H1 (cell line): ENCODE results near the gene YBX1. TPM values are rescaled to one million over a fixed set of nuclear protein-coding genes. Genes with fewer than 3 reads are reported as not detected.

Experiments
- CTCF ChIA-PET: fragments of 300-600 bp; sonication (Branson Sonifier 250); formaldehyde crosslinking; loops from one replicate; lab custom pipeline; 2021; ENCODE audit not compliant: partially characterized antibody; lab: Charles Lee
- POLR2A ChIA-PET: fragments of 300-600 bp; sonication (Branson Sonifier 250); formaldehyde crosslinking; loops from one replicate; lab custom pipeline; 2021; ENCODE audit warnings: inconsistent platforms; ENCODE audit not compliant: partially characterized antibody; lab: Charles Lee
- DNase-seq, 2 experiments: peaks; one replicate each; pipeline versions ENCODE4 v3.0.0 to v3.0.0-alpha.2; 2010 to 2022; ENCODE audit warnings: low spot score in 2 of 2, low read depth in 1 of 2, mixed read lengths in 1 of 2
- FAIRE-seq: peaks from 2 replicates; lab custom pipeline; 2011; peaks lifted over from hg19 to GRCh38; lab: Jason Lieb, UNC
- H2AFZ ChIP-seq: 2 replicates; pipeline ENCODE4 v1.8.1; 2012; ENCODE audit warnings: low read length, inconsistent platforms
- H2AK5ac ChIP-seq: 2 replicates; pipeline ENCODE4 v1.6.1; 2013; ENCODE audit warnings: low read depth, low read length
- H2BK120ac ChIP-seq: replicated peaks from 2 replicates; pipeline ENCODE3; 2013; ENCODE audit warnings: low read depth, low read length, inconsistent platforms
- H2BK12ac ChIP-seq: 2 replicates; pipeline ENCODE4 v1.6.1; 2013; ENCODE audit warnings: low read depth, low read length
- H2BK15ac ChIP-seq: 2 replicates; pipeline ENCODE4 v1.6.1; 2013; ENCODE audit warnings: low read length
- H2BK20ac ChIP-seq: 2 replicates; pipeline ENCODE4 v1.6.1; 2013; ENCODE audit warnings: low read length
- H2BK5ac ChIP-seq: 2 replicates; pipeline ENCODE4 v1.6.1; 2013; ENCODE audit warnings: low read depth, low read length
- H3K14ac ChIP-seq: 2 replicates; pipeline ENCODE4 v1.6.1; 2013; ENCODE audit warnings: inconsistent platforms; ENCODE audit not compliant: insufficient read length
- H3K18ac ChIP-seq: 2 replicates; pipeline ENCODE4 v1.6.1; 2013; ENCODE audit warnings: low read length; ENCODE audit errors: extremely low read depth
- H3K23ac ChIP-seq: 2 replicates; pipeline ENCODE4 v1.6.1; 2013; ENCODE audit warnings: inconsistent platforms; ENCODE audit not compliant: insufficient read length
- H3K23me2 ChIP-seq: 2 replicates; pipeline ENCODE4 v1.6.1; 2013; ENCODE audit warnings: low read depth, low read length
- H3K27ac ChIP-seq: 2 replicates; pipeline ENCODE4 v1.6.1; 2011; ENCODE audit warnings: low read depth, low read length, inconsistent platforms
- H3K27me3 ChIP-seq, 4 experiments: replicated peaks in 1 of 4; 1 replicate in 1 of 4; 2 replicates in 3 of 4; pipeline versions ENCODE4 v1.6.1 to v1.8.1; 2011 to 2013; ENCODE audit warnings: low read length in 3 of 4, mild to moderate bottlenecking in 3 of 4, inconsistent platforms in 2 of 4, mixed read lengths in 2 of 4, moderate library complexity in 1 of 4; ENCODE audit not compliant: control insufficient read depth in 3 of 4, insufficient read depth in 3 of 4; ENCODE audit errors: extremely low read depth in 1 of 4
- H3K36me3 ChIP-seq, 4 experiments: 2 replicates each; pipeline versions ENCODE4 v1.6.1 to v1.8.1; 2011 to 2013; ENCODE audit warnings: mild to moderate bottlenecking in 4 of 4, low read length in 3 of 4, moderate library complexity in 2 of 4, control low read depth in 1 of 4, inconsistent platforms in 1 of 4; ENCODE audit not compliant: insufficient read depth in 4 of 4, control insufficient read depth in 2 of 4
- H3K4ac ChIP-seq: replicated peaks from 2 replicates; pipeline ENCODE3; 2013; ENCODE audit warnings: low read length, low read depth, mixed read lengths, inconsistent platforms; ENCODE audit not compliant: insufficient read length
- H3K4me1 ChIP-seq, 4 experiments: replicated peaks in 1 of 4; 1 replicate in 1 of 4; 2 replicates in 3 of 4; pipeline versions ENCODE4 v1.6.1 to v1.8.1; 2011 to 2013; ENCODE audit warnings: low read length in 3 of 4, inconsistent platforms in 2 of 4, mixed read lengths in 1 of 4; ENCODE audit not compliant: insufficient read depth in 4 of 4, control insufficient read depth in 3 of 4
- H3K4me2 ChIP-seq, 2 experiments: 2 replicates each; pipeline versions ENCODE4 v1.6.1 to v1.8.1; 2011 to 2013; ENCODE audit warnings: low read depth in 2 of 2, low read length in 2 of 2, control low read depth in 1 of 2, inconsistent platforms in 1 of 2, mild to moderate bottlenecking in 1 of 2; ENCODE audit not compliant: insufficient read depth in 1 of 2
- H3K4me3 ChIP-seq, 4 experiments: fragments of 200-600, 300-600 bp in 1 of 4; sonication (generic), shearing (Covaris generic), sonication (Bioruptor Twin) in 1 of 4; 2 replicates each; pipeline versions ENCODE4 v1.5.1 to v1.8.1; 2011 to 2016; ENCODE audit warnings: low read length in 4 of 4, low read depth in 3 of 4, control low read depth in 2 of 4, inconsistent platforms in 2 of 4, mild to moderate bottlenecking in 2 of 4, mixed read lengths in 1 of 4, moderate library complexity in 1 of 4; ENCODE audit not compliant: insufficient read depth in 2 of 4; ENCODE audit errors: extremely low read depth in 1 of 4
- H3K56ac ChIP-seq: replicated peaks from 2 replicates; pipeline ENCODE3; 2013; ENCODE audit warnings: low read depth, mild to moderate bottlenecking, mixed read lengths, low read length, inconsistent platforms; ENCODE audit not compliant: insufficient read length
- H3K79me1 ChIP-seq: 2 replicates; pipeline ENCODE4 v1.6.1; 2013; ENCODE audit warnings: low read depth, low read length, control low read depth
- H3K79me2 ChIP-seq, 2 experiments: 2 replicates each; pipeline versions ENCODE4 v1.6.1 to v1.8.1; 2012 to 2013; ENCODE audit warnings: low read length in 2 of 2, mild to moderate bottlenecking in 2 of 2, inconsistent platforms in 1 of 2; ENCODE audit not compliant: insufficient read depth in 2 of 2, control insufficient read depth in 1 of 2
- H3K9ac ChIP-seq, 4 experiments: replicated peaks in 1 of 4; 1 replicate in 1 of 4; 2 replicates in 3 of 4; pipeline versions ENCODE4 v1.6.1 to v1.8.1; 2011 to 2013; ENCODE audit warnings: low read depth in 3 of 4, low read length in 3 of 4, control low read depth in 2 of 4, mild to moderate bottlenecking in 2 of 4, moderate library complexity in 2 of 4, inconsistent platforms in 1 of 4; ENCODE audit errors: extremely low read depth in 1 of 4
- H3K9me3 ChIP-seq, 2 experiments: 2 replicates each; pipeline versions ENCODE4 v1.6.1 to v1.8.1; 2012 to 2013; ENCODE audit warnings: mild to moderate bottlenecking in 2 of 2, moderate library complexity in 2 of 2, control low read depth in 1 of 2, inconsistent platforms in 1 of 2, low read depth in 1 of 2, low read length in 1 of 2, mixed read lengths in 1 of 2; ENCODE audit not compliant: insufficient read depth in 2 of 2
- H4K20me1 ChIP-seq, 2 experiments: replicated peaks in 1 of 2; 2 replicates each; pipeline versions ENCODE3 to v1.8.1; 2011 to 2013; ENCODE audit warnings: inconsistent platforms in 2 of 2, low read length in 2 of 2, mild to moderate bottlenecking in 1 of 2; ENCODE audit not compliant: insufficient read depth in 2 of 2, control insufficient read depth in 1 of 2
- H4K5ac ChIP-seq: 2 replicates; pipeline ENCODE4 v1.6.1; 2013; ENCODE audit warnings: low read length, low read depth, mixed read lengths, inconsistent platforms; ENCODE audit not compliant: insufficient read length
- H4K8ac ChIP-seq: 2 replicates; pipeline ENCODE4 v1.8.0; 2013; ENCODE audit warnings: mild to moderate bottlenecking, moderate library complexity, low read length, inconsistent platforms; ENCODE audit not compliant: insufficient read depth; ENCODE audit errors: extremely low read depth
- H4K91ac ChIP-seq: replicated peaks from 2 replicates; pipeline ENCODE3; 2013; ENCODE audit warnings: low read length, mixed read lengths, inconsistent platforms; ENCODE audit not compliant: insufficient read length
- ATF3 ChIP-seq: IDR thresholded peaks from 2 replicates; pipeline ENCODE4 v1.6.1; 2011; ENCODE audit warnings: low read depth, mild to moderate bottlenecking, low read length; ENCODE audit not compliant: insufficient read depth
- CEBPB ChIP-seq: IDR thresholded peaks from 2 replicates; pipeline ENCODE4 v1.6.1; 2012; ENCODE audit warnings: low read depth, low read length
- CREB1 ChIP-seq: IDR thresholded peaks from 2 replicates; pipeline ENCODE4 v1.6.1; 2012; ENCODE audit warnings: inconsistent platforms
- PHF8 ChIP-seq: fragments of 200-600 bp; sonication (generic); conservative IDR thresholded peaks from 2 replicates; pipeline ENCODE4 v1.7.1; 2012; ENCODE audit warnings: low read depth, mild to moderate bottlenecking, inconsistent platforms, low read length, moderate library complexity
- ZNF274 ChIP-seq: IDR thresholded peaks from 2 replicates; pipeline ENCODE4 v1.7.0; 2012; ENCODE audit warnings: low read length, borderline replicate concordance; ENCODE audit errors: extremely low read depth
- WGBS, 2 experiments: shearing (Covaris generic) in 1 of 2; methylation state at CpG; one replicate each; pipeline versions ENCODE4 v1.1.6 to v1.1.7; 2013 to 2015; ENCODE audit warnings: low lambda C conversion rate in 2 of 2, mixed read lengths in 2 of 2, inconsistent platforms in 1 of 2, low coverage in 1 of 2, missing lambda C conversion rate in 1 of 2; ENCODE audit not compliant: insufficient replicate concordance in 2 of 2, insufficient coverage in 1 of 2, insufficient read length in 1 of 2; ENCODE audit errors: extremely low coverage in 1 of 2, missing lambda C conversion rate in 1 of 2; 5-methylcytosine and 5-hydroxymethylcytosine counted together
- long read RNA-seq, 2 experiments: library from RNA in 1 of 2; library from capped mRNA in 1 of 2; stranded (forward); transcript quantifications; one replicate each; pipeline ENCODE4 v2.0.0, GENCODE V29; 2021; ENCODE audit warnings: inconsistent platforms in 1 of 2
- polyA minus RNA-seq, 3 experiments: library from RNA; depleted of rRNA, polyadenylated mRNA; stranded (reverse); fragments of >200 nt; gene quantifications; 1 replicate in 2 of 3; 2 replicates in 1 of 3; pipeline ENCODE4 v1.2.3, GENCODE V29; 2011
- polyA plus RNA-seq, 7 experiments: library from polyadenylated mRNA; depleted of rRNA in 3 of 7; stranded (reverse) in 5 of 7; unstranded in 2 of 7; fragments of >200 nt in 5 of 7; fragments of 200-250 nt in 2 of 7; gene quantifications; 1 replicate in 5 of 7; 2 replicates in 1 of 7; 4 replicates in 1 of 7; pipeline versions ENCODE4 v1.2.1 to v1.2.3, GENCODE V29; 2011 to 2013; ENCODE audit warnings: missing spikeins in 2 of 7, mixed read lengths in 2 of 7
- total RNA-seq: library from RNA; stranded (reverse); fragmentation: NEBNext Ultra II Directional; extraction: Animal tissue kit (Norgen Biotek cat#: 25700); gene quantifications from 2 replicates; pipeline ENCODE4 v1.2.1, GENCODE V29; 2021
- TF ChIP-seq, protein P1 (sequence below): IDR thresholded peaks from 2 replicates; pipeline ENCODE4 v1.6.1; 2012; ENCODE audit warnings: inconsistent platforms

The YBX1 gene
- 1,219 and 1,248 TPM in 2 replicates for total RNA-seq
- 438 and 476 TPM in 2 replicates for polyA plus RNA-seq (2011; rRNA removed)
- 1,002 TPM for polyA plus RNA-seq (2011; cell fraction: cytosol; rRNA removed)
- polyA plus RNA-seq (2011; cell fraction: nucleus; rRNA removed), result 864 TPM
- polyA plus RNA-seq (2012, experiment 1 of 2), result 1,144 to 1,314 TPM (median 1,258 TPM) in 4 replicates
- polyA plus RNA-seq (2012, experiment 2 of 2), result 645 TPM
- 1,303 TPM for polyA plus RNA-seq (2013, experiment 1 of 2)
- 1,245 TPM for polyA plus RNA-seq (2013, experiment 2 of 2)
- 230 and 291 TPM in 2 replicates for polyA minus RNA-seq (2011; rRNA and poly(A)+ RNA removed)
- polyA minus RNA-seq (2011; cell fraction: cytosol; rRNA and poly(A)+ RNA removed), result 523 TPM
- polyA minus RNA-seq (2011; cell fraction: nucleus; rRNA and poly(A)+ RNA removed), result 554 TPM
- long read RNA-seq, experiment 1, transcript YBX1-201 (8 exons, 1,514 nt), result major isoform, 503 of 1,400 reads
- long read RNA-seq, experiment 1, partial matches to known transcripts, result 814 of 1,400 reads
- long read RNA-seq, experiment 1, other reads (novel, unspliced or antisense), result 81 of 1,400 reads
- long read RNA-seq, experiment 2, transcript YBX1-201 (8 exons, 1,514 nt), result major isoform, 43 of 457 reads
- long read RNA-seq, experiment 2, partial matches to known transcripts, result 413 of 457 reads
- long read RNA-seq, experiment 2, other reads (novel, unspliced or antisense), result 1 of 457 reads

DNA sequence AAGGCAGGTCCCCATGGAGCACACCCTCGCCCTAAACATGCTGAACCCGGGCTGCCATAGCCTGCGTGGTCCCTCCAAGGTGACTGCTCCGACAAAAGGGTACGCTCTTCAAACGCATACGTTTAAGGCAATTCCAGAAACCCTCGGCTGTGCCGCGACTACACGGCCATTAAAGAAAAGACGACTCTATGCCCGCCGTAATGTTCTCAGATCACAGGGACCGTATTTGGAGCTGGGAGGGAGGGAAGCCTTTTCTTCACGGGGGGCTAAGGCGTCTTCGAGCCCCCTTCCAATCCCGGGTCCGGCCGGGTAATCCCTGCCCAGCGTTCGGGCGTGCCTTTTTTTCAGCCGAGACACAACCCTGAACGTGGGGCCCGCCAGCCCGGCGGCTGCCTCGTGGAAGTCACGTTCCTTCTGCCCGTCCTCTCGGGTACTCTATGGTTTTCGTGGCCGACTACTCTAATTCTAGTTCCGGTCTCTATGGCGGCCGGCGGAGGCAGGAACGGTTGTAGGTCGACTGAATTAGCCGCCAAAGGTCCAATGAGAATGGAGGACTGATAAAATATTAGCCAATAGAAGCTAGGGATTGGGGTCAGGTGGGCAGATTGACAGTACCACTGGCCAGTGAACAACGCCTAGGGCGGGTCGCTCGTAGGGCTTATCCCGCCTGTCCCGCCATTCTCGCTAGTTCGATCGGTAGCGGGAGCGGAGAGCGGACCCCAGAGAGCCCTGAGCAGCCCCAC, at the start of gene YBX1:
YBX1 (plus strand) TSS at position 678 of the 743 bp plus-strand sequence. CDS start 148 bp downstream, outside the sequence.
- Histone ChIP-seq H4K5ac (peak within 1 kb of the TSS; percentile 59), H3K4ac (peak within 1 kb of the TSS; percentile 47), H2BK20ac (no peak within 1 kb of the TSS), H3K4me3 (peak within 1 kb of the TSS; percentile 83 to 99 (median 94)), H3K9me3 (no peaks in the 10 kb centered on the region), H3K79me2 (peaks cover 38 to 61% of the 10 kb centered on the region in 2 experiments), H2BK120ac (no peak within 1 kb of the TSS), H2AFZ (peak within 1 kb of the TSS; percentile 20; the same call in 1 of the 2 replicates), H4K8ac (peak within 1 kb of the TSS; percentile 69), H3K27me3 (no peaks in the 10 kb centered on the region), H3K4me2 (peak within 1 kb of the TSS; percentile 84 to 100), H2BK12ac (0 out of 2 replicates have a peak within 1 kb of the TSS, but pooled peaks have one; percentile 35), H3K56ac (peak within 1 kb of the TSS; percentile 52), H3K18ac (peak within 1 kb of the TSS; percentile 86), H3K9ac (peak within 1 kb of the TSS; percentile 90 to 96 (median 92)), H3K79me1 (no peaks in the 10 kb centered on the region; the same call in 1 of the 2 replicates), H3K23ac (no peak within 1 kb of the TSS), H2AK5ac (peak within 1 kb of the TSS; percentile 25; the same call in 1 of the 2 replicates), H2BK5ac (peak within 1 kb of the TSS; percentile 86), H2BK15ac (no peak within 1 kb of the TSS), H3K23me2 (peaks cover 16% of the 10 kb centered on the region), H3K14ac (no peak within 1 kb of the TSS), H4K91ac (peak within 1 kb of the TSS; percentile 91), H3K27ac (peak within 1 kb of the TSS; percentile 89), H3K4me1 (peaks cover 2 to 8% (median 4%) of the 10 kb centered on the region in 4 experiments; a peak in 5 of 7 replicates), H3K36me3 (peaks cover 0 to 28% (median 8%) of the 10 kb centered on the region in 4 experiments; a peak in 6 of 8 replicates), H4K20me1 (peaks cover 24 to 28% of the 10 kb centered on the region in 2 experiments)
- DNase-seq (peak; percentile 93 to 97), FAIRE-seq (peak; percentile 13)
- CTCF ChIA-PET, result interaction anchor here (0.6 to 1.2 kb wide), 4 partner anchors 13 to 537 kb away, joined by 3 to 5 read pairs (median 4); no protein-coding TSS in a partner anchor
- 1% methylated on average over 54 of the region's 54 CpGs; no CpG with 5 or more reads in 1 of the 2 experiments for WGBS, 2 experiments
- POLR2A ChIA-PET, result interaction anchor here (0.6 to 7.3 kb wide), 43 partner anchors 9 to 1061 kb away, joined by 3 to 94 read pairs (median 5); partner anchors contain the start of genes C1orf50, CLDN19, P3H1 and PPIH
- TF ChIP-seq, protein P1, sequence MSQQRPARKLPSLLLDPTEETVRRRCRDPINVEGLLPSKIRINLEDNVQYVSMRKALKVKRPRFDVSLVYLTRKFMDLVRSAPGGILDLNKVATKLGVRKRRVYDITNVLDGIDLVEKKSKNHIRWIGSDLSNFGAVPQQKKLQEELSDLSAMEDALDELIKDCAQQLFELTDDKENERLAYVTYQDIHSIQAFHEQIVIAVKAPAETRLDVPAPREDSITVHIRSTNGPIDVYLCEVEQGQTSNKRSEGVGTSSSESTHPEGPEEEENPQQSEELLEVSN, result peak; percentile 50; the same call in 1 of the 2 replicates
- TF ChIP-seq ATF3, result peak; percentile 79
- no peak for TF ChIP-seq CEBPB
- TF ChIP-seq CREB1, result no peak
- no peak for TF ChIP-seq ZNF274
- TF ChIP-seq PHF8, result peak; percentile 92
